IPS-20b (cell line): ENCODE data around the gene MYLK3.

ENCODE experiments used
- H3K27ac ChIP-seq: one replicate; pipeline ENCODE4 v1.5.1; 2013; ENCODE audit warnings: low read length
- H3K27me3 ChIP-seq: 2 replicates; pipeline ENCODE4 v1.6.1; 2013; ENCODE audit warnings: mild to moderate bottlenecking, low read length, inconsistent platforms; ENCODE audit not compliant: insufficient read depth
- H3K36me3 ChIP-seq: 2 replicates; pipeline ENCODE4 v1.6.1; 2013; ENCODE audit warnings: low read depth, mild to moderate bottlenecking, inconsistent platforms, low read length, moderate library complexity; ENCODE audit not compliant: insufficient read depth
- H3K4me1 ChIP-seq: 2 replicates; pipeline ENCODE4 v1.6.1; 2013; ENCODE audit warnings: mild to moderate bottlenecking, control low read depth, inconsistent platforms, low read length, moderate library complexity; ENCODE audit not compliant: insufficient read depth
- H3K4me3 ChIP-seq: 2 replicates; pipeline ENCODE4 v1.5.1; 2013; ENCODE audit warnings: mild to moderate bottlenecking, low read length, inconsistent platforms
- H3K9ac ChIP-seq: 2 replicates; pipeline ENCODE4 v1.6.1; 2013; ENCODE audit warnings: low read depth, mild to moderate bottlenecking, inconsistent platforms, low read length, moderate library complexity
- H3K9me3 ChIP-seq: 2 replicates; pipeline ENCODE4 v1.6.1; 2013; ENCODE audit warnings: mild to moderate bottlenecking, low read depth, low read length, inconsistent platforms; ENCODE audit not compliant: insufficient read depth

MYLK3 gene

DNA sequence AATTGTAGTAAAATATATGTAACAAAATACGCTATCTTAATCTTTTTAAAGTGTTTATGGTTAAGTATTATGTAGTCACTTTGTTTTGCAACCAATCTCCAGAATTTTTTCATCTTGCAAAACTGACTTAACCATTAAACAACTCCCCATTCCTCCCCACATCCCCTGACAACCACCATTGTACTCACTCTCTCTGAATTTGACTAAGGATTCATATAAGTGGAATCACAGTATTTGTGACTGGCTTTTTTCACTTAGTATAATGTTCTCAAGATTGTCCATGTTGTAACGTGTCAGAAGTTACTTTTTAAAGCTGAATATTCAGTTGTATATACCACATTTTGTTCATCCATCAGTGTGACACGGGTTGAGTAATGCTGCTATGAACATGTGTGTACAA, 48.1 kb downstream of the MYLK3 start:
- no peak overlapping the region for H3K27ac ChIP-seq
- H3K27me3 ChIP-seq = no peaks in the 10 kb centered on the region
- peaks cover 52% of the 10 kb centered on the region for H3K36me3 ChIP-seq
- no peaks in the 10 kb centered on the region for H3K9me3 ChIP-seq
- H3K9ac ChIP-seq = no peak overlapping the region
- H3K4me3 ChIP-seq = no peak overlapping the region
- H3K4me1 ChIP-seq = no peaks in the 10 kb centered on the region

DNA sequence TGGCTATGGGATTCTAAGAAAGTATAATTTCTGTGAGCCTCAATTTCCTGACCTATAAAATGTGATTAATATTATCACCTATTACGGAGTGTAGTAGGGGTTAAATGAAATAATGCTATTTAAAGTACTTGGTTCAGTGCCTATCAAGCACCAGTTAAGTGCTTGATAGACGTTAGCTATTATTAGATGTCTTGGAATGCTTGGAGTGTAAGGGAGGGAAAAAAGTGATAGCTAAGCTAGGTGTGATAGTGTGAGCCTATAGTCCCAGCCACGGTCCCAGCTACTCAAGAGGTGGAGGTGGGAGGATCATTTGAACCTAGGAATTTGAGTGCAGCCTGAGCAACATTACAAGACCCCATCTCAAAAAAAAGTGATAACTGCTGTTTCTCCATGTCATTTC, 51.2 kb downstream of the MYLK3 start:
- no peak overlapping the region for H3K4me3 ChIP-seq
- no peak overlapping the region for H3K27ac ChIP-seq
- H3K36me3 ChIP-seq = peaks cover 69% of the 10 kb centered on the region
- no peaks in the 10 kb centered on the region for H3K27me3 ChIP-seq
- no peak overlapping the region for H3K9ac ChIP-seq
- no peaks in the 10 kb centered on the region for H3K9me3 ChIP-seq
- H3K4me1 ChIP-seq = no peaks in the 10 kb centered on the region

DNA sequence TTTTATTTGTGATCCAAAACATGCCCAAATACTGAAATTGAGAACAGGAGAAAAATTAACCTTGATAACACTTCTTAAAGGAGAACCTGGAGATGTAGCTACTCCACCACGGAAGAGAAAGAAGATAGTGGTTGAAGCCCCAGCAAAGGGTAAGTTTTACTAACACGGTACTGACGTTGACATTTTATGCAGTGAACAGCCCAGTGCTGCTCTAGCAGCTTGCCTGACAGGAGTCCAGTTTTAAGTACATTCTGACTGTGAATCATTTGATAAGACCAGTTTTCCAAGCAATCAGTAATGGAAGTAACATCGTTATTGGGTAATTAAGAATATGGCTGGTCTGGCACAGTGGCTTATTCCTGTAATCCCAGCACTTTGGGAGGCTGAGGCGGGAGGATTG, 52.2 kb downstream of the MYLK3 start:
- peaks cover 79% of the 10 kb centered on the region for H3K36me3 ChIP-seq
- H3K4me3 ChIP-seq = no peak overlapping the region
- H3K4me1 ChIP-seq = peaks cover 3% of the 10 kb centered on the region; the same call in 1 of the 2 replicates
- no peaks in the 10 kb centered on the region for H3K27me3 ChIP-seq
- no peaks in the 10 kb centered on the region for H3K9me3 ChIP-seq
- no peak overlapping the region for H3K9ac ChIP-seq
- no peak overlapping the region for H3K27ac ChIP-seq

DNA sequence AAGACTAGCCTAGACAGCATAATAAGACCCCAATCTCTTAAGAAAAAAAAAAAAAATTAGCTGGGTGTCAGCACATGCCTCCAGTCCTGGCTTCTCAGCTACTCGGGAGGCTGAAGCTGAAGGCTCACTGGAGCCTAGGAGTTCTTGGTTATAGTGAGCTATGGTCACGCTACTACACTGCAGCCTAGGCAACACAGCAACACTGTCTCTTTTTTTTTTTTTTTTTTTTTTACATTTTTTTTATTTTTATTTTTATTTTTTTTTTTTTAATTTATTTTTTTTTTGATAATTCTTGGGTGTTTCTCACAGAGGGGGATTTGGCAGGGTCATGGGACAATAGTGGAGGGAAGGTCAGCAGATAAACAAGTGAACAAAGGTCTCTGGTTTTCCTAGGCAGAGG, 54.5 kb downstream of the MYLK3 start:
- Histone ChIP-seq H3K27ac (no peak overlapping the region), H3K4me1 (peaks cover 3% of the 10 kb centered on the region; the same call in 1 of the 2 replicates), H3K36me3 (peaks cover 72% of the 10 kb centered on the region), H3K27me3 (no peaks in the 10 kb centered on the region), H3K9me3 (no peaks in the 10 kb centered on the region), H3K9ac (no peak overlapping the region), H3K4me3 (no peak overlapping the region)

DNA sequence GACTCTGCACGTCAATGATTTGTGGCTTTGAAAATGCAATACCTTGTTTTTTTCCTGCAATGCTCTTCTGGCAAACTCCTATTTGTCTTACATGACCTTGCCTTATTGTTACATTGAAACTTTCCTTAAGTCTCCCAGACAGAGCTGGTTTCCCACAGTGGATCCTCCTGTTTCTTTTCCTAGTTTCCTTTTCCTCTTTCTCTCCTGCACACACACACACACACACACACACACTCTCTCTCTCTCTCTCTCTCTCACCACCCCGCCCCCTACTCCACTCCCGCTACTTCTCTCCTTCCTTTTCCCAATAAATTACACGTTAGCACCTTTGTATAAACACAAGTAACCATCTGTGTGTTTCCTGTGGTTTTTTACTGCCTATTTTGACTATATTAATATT, 56.4 kb downstream of the MYLK3 start:
- H3K4me1 ChIP-seq = peaks cover 13% of the 10 kb centered on the region
- peaks cover 53% of the 10 kb centered on the region for H3K36me3 ChIP-seq
- H3K27me3 ChIP-seq = no peaks in the 10 kb centered on the region
- H3K9me3 ChIP-seq = no peaks in the 10 kb centered on the region
- no peak overlapping the region for H3K27ac ChIP-seq
- H3K9ac ChIP-seq = peak overlapping the region; percentile 96; the same call in 1 of the 2 replicates
- H3K4me3 ChIP-seq = peak overlapping the region; percentile 94; the same call in 1 of the 2 replicates

DNA sequence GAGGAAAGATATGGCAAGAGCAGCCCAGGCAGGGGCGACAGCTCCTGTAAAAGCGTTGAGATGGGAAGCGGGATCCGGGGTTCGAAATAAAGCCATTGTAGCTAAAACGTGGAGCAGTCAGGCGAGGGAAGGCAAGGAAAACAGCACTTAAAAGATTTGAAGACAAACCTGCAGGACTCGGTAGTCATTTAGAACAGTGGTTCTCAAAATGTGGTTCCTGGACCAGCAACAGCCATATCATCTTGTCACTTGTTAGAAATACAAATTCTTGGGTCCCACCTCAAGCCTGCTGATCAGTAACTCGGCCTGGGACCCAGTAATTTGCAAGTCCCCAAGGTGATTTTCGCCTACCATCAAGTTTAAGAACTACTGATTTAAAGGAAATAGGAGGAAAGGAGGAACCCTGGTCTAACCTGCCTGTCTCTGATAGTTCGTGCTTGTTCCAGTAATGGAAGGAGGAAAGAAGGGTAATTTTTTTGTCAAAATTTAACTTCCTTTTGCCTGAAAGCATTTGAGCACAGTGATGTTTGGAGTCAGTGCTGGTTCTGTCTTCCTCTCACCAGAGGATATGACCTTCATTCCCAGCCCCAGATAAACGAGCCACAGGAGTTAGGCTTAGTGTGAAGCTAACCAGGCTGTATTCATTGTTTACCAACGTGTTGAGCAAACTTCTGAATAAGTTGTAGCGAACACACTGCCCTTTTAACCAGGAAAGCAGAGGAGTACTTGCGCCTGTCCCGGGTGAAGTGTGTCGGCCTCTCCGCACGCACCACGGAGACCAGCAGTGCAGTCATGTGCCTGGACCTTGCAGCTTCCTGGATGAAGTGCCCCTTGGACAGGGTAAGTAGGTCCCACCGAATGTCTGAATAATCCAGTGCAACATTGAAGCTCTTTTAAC, 57.6 kb downstream of the MYLK3 start:
- Histone ChIP-seq H3K4me1 (peaks cover 13% of the 10 kb centered on the region), H3K9ac (peak overlapping the region; percentile 96), H3K36me3 (peaks cover 41% of the 10 kb centered on the region), H3K27ac (peak overlapping the region; percentile 86), H3K9me3 (no peaks in the 10 kb centered on the region), H3K27me3 (no peaks in the 10 kb centered on the region), H3K4me3 (peak overlapping the region; percentile 94)

DNA sequence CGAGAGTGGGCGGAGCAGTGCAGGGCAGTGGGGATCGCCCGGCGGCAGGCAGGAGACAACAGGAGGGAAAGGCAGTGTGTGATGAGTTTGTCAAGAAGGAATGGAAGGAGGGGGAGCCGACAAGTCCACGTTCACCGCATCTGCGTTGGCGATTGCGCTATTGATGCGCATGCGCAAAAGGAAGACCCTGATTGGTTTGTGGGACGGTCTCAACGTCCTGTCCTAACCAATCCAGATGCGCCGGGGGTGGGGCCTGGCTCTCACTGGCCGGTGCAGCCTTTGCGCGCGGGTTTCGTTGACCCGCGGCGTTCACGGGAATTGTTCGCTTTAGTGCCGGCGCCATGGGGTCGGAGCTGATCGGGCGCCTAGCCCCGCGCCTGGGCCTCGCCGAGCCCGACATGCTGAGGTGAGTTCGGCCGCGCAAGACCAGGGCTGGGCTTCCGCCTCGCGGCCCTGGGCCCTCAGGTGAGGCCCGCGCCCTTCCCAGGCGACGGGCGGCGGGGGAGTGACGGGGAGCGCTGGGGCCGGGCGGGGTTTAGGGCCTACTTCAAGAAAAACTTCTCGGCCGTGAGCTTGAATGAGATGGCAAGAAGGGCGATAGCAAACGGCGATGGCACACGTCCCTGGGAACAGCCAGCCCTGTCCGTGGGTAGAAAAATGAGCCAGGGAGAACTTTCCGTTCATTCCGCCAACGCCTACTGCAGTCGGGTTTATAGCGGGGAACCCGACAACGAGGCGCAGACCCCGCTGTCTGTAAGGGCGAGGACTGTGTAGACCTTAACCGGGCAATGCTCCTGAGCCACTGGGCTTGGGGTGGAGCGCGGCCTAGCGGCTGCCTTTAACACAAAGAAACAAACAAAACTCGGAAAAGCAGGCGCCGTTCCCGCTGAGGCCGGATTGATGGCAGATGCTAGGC, 58.5 kb downstream of the MYLK3 start, which contains the start of gene ORC6:
Gene ORC6, plus strand, starts transcription at position 295 of the 916 bp plus-strand sequence. Its CDS starts 47 bp downstream, at position 342.
- peaks cover 13% of the 10 kb centered on the region for H3K4me1 ChIP-seq

DNA sequence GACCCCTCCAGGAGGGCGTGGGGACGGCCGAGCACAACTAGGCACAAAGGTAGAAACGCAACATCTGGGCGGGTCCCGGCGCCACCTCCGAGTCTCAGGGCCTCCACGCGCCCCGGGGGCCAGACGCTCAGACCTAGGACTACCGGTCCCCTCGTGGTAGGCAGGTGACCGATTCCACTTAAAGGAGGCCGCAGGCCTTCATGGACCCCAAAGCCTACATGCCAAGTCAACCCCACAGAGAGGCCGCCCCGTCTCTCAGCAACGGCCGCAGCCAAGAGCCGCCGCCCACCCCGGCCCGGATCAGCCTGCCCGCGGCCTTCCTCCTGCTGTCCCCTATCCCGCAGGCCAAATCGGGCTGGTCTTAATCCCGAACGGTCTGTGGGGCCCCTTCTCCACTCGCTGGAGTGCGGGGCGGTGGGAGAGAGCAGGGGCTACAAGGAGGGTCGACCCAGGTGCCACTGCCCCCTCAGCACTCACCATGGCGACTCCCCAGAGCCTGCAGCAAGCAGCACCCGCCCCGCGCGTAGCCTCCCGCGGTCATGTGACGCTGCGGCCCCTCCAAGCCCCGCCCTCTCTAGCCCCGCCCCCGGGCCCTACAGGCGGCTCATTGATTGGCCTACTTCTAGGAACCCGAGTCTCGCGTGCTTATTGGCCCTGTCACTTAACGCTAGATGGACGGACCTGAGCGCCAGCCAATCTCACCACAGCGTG, 59.3 kb downstream of the MYLK3 start, which contains the start of gene VPS35:
Gene VPS35, minus strand, starts transcription at position 525 of the 711 bp plus-strand sequence. Its CDS starts 45 bp downstream, at position 480.
- Histone ChIP-seq H3K27me3 (no peaks in the 10 kb centered on the region), H3K9me3 (no peaks in the 10 kb centered on the region), H3K4me3 (peak within 1 kb of the TSS; percentile 94), H3K9ac (peak within 1 kb of the TSS; percentile 96), H3K27ac (peak within 1 kb of the TSS; percentile 86), H3K4me1 (peaks cover 13% of the 10 kb centered on the region), H3K36me3 (peaks cover 30% of the 10 kb centered on the region)

More for the DNA sequence above, 58.5 kb downstream of the MYLK3 start, which contains the start of gene ORC6:
- peak within 1 kb of the TSS; percentile 86 for H3K27ac ChIP-seq
- H3K9ac ChIP-seq = peak within 1 kb of the TSS; percentile 96
- H3K9me3 ChIP-seq = no peaks in the 10 kb centered on the region
- peak within 1 kb of the TSS; percentile 94 for H3K4me3 ChIP-seq
- H3K36me3 ChIP-seq = peaks cover 32% of the 10 kb centered on the region
- no peaks in the 10 kb centered on the region for H3K27me3 ChIP-seq

DNA sequence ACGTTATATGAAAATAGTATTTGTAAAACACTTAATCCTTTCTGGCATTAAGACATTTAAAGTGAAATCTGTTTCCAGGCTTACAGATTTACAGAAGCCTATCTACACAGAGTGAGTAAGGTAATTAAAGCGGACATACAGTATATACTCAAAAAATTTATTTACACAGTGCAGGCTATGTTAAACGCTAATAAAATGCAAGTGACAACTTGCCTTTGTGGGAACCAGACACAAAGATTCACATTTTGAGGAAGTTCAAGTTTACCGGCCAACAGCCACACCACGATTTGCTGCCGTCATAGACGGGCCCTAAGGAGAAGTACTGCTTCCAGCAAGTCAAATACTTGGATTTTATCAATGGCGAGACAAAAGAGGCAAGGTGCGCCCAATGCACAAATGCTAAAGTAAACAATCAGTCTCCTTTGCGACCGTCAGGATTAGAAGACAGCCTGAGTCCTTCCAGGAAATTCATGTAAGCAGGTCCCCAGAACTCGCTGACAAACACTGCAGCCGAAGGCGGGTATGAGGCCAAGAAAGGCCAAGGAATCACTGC, 60.0 kb downstream of the MYLK3 start:
- Histone ChIP-seq H3K9me3 (no peaks in the 10 kb centered on the region), H3K9ac (peak overlapping the region; percentile 96), H3K4me3 (peak overlapping the region; percentile 94), H3K27ac (no peak overlapping the region), H3K36me3 (peaks cover 28% of the 10 kb centered on the region), H3K4me1 (peaks cover 13% of the 10 kb centered on the region), H3K27me3 (no peaks in the 10 kb centered on the region)

DNA sequence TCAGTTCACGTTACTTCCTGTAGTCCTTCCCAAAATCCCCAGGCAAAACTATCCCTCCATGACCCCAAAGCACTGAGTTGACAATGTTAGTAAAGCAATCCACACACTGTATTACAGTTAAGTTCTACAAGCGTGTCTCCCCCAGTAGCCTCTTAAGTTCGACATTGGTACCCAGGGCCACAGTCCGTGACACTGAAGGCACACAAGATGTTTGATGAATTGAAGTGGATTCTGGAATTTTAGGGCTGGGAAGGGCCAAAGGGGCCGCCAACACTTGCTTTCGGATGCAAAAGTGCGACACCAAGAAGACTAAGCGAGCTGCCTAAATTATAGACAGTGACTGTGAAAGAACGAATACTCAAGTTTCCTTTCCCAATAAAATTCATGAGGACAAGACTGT, 60.7 kb downstream of the MYLK3 start:
- no peaks in the 10 kb centered on the region for H3K27me3 ChIP-seq
- no peaks in the 10 kb centered on the region for H3K9me3 ChIP-seq
- H3K4me3 ChIP-seq = peak overlapping the region; percentile 94
- peaks cover 13% of the 10 kb centered on the region for H3K4me1 ChIP-seq
- peak overlapping the region; percentile 96; the same call in 1 of the 2 replicates for H3K9ac ChIP-seq
- H3K36me3 ChIP-seq = peaks cover 23% of the 10 kb centered on the region
- no peak overlapping the region for H3K27ac ChIP-seq
